Neutrophil (primary cell): ENCODE data around the gene RWDD2A.

Experiments used
- H3K27ac ChIP-seq: fragments of 200-600 bp; sonication (generic); 2 replicates; pipeline ENCODE4 v1.5.1; 2016; ENCODE audit warnings: mild to moderate bottlenecking, moderate library complexity
- H3K27me3 ChIP-seq: fragments of 200-600 bp; sonication (generic); 2 replicates; pipeline ENCODE4 v1.6.0; 2016; ENCODE audit warnings: mild to moderate bottlenecking
- H3K36me3 ChIP-seq: fragments of 200-600 bp; sonication (generic); 2 replicates; pipeline ENCODE4 v1.5.1; 2017
- H3K4me1 ChIP-seq, 2 experiments: fragments of 200-600 bp in 1 of 2; sonication (generic) in 1 of 2; 1 replicate in 1 of 2; 2 replicates in 1 of 2; pipeline versions ENCODE4 v1.5.1 to v1.6.1; 2013 to 2016; ENCODE audit warnings: low read depth in 1 of 2, low read length in 1 of 2, mild to moderate bottlenecking in 1 of 2, moderate library complexity in 1 of 2; ENCODE audit not compliant: control insufficient read depth in 1 of 2, insufficient read depth in 1 of 2
- H3K4me3 ChIP-seq, 2 experiments: fragments of 200-600 bp in 1 of 2; sonication (generic) in 1 of 2; 1 replicate in 1 of 2; 2 replicates in 1 of 2; pipeline ENCODE4 v1.5.1; 2013 to 2016; ENCODE audit warnings: low read depth in 1 of 2, low read length in 1 of 2, mild to moderate bottlenecking in 1 of 2, moderate library complexity in 1 of 2
- H3K9me3 ChIP-seq: fragments of 200-600 bp; sonication (generic); 2 replicates; pipeline ENCODE4 v1.5.1; 2016
- CTCF ChIP-seq: fragments of 200-600 bp; sonication (generic); IDR thresholded peaks from 2 replicates; pipeline ENCODE4 v1.5.1; 2016; ENCODE audit warnings: antibody characterized with exemption

Gene RWDD2A

GRCh38 chr6:83192871-83193746, at the start of gene RWDD2A, which contains the start of gene PGM3:
TSS of gene RWDD2A (plus strand) at chr6:83193357. CDS start at chr6:83194452, 1,095 bp downstream.
TSS of gene PGM3 (minus strand) at chr6:83193265. CDS start at chr6:83191012, 2,253 bp downstream.
- TF ChIP-seq CTCF, result peak; percentile 37
- no peaks in the 10 kb centered on the region for H3K36me3 ChIP-seq
- H3K27ac ChIP-seq, result peak within 1 kb of the TSS; percentile 45
- H3K9me3 ChIP-seq, result no peaks in the 10 kb centered on the region
- peak within 1 kb of the TSS; percentile 83 to 86 for H3K4me3 ChIP-seq
- peaks cover 14 to 17% of the 10 kb centered on the region in 2 experiments for H3K4me1 ChIP-seq
- peaks cover 30% of the 10 kb centered on the region for H3K27me3 ChIP-seq

DNA sequence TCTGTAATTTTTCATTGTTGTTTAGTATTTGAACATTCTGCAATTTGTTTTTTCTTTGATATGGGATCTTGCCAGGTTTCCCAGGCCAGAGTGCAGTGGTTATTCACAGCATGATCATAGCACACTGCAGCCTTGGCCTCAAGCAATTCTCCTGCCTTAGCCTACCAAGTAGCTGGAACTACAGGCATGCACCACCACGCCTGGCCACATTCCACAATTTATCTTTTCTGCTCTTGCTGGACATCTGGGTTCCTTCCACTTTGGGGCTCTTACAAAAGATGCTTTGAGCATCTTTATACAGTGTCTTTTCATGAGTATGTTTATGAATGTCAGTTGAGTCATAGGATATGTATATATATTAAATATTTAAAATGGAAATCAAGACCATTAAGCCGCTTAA, 42.0 kb upstream of the RWDD2A start:
- Histone ChIP-seq H3K27ac (no peak overlapping the region), H3K4me1 (no peaks in the 10 kb centered on the region), H3K9me3 (no peaks in the 10 kb centered on the region), H3K4me3 (no peak overlapping the region), H3K27me3 (no peaks in the 10 kb centered on the region), H3K36me3 (peaks cover 67% of the 10 kb centered on the region)
- TF ChIP-seq CTCF, result no peak

- Histone ChIP-seq H3K27ac (no peak overlapping the region), H3K9me3 (no peaks in the 10 kb centered on the region), H3K4me1 (no peaks in the 10 kb centered on the region), H3K4me3 (no peak overlapping the region), H3K27me3 (no peaks in the 10 kb centered on the region), H3K36me3 (peaks cover 69% of the 10 kb centered on the region)
- TF ChIP-seq CTCF, result no peak
Measured at GRCh38 chr6:83152913-83153312, 40.2 kb upstream of the RWDD2A start.

DNA sequence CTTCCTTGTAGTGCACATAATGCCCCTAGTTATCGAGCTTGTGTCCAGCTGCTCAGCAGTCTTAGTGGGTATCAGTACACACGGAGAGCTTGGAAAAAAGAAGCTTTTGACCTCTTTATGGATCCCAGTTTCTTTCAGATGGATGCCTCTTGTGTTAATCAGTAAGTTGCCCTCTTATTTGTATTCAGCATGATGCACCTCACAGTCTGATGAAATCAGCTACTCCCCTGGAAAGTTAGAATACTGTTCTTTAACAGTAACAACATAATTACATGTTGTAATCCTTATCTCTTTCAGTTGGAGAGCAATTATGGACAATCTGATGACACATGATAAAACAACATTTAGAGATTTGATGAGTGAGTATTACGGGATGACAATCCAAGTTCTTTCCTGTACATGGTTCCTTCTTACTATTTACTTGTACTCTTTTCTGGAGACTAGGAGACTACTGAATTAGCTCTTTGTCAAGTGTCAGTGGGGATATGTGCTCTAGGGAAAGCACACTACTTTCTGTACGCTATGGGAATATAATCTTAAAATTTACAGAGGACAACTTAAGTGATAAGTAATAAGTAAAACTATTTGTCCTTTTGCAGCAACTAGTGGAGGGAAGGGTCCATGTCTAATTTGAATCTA, 39.2 kb upstream of the RWDD2A start:
- H3K27ac ChIP-seq, result no peak overlapping the region
- no peaks in the 10 kb centered on the region for H3K4me1 ChIP-seq
- peaks cover 80% of the 10 kb centered on the region for H3K36me3 ChIP-seq
- H3K4me3 ChIP-seq, result no peak overlapping the region
- TF ChIP-seq CTCF, result no peak
- H3K9me3 ChIP-seq, result no peaks in the 10 kb centered on the region
- no peaks in the 10 kb centered on the region for H3K27me3 ChIP-seq

DNA sequence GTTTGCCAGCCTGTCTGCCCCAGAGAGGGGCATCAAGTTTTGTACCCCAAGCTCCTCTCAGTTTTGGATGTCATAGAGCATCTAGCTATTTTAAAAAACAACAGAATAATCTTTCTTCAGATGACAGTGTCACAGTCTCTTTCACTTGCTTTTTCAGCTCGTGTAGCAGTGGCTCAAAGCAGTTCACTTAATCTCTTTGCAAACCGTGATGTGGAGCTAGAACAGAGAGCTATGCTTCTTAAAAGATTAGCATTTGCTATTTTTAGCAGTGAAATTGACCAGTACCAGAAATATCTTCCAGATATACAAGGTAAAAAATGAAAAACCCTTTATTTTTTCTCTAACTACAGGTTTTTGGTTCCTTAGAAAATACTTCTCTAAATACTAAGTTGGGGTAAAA, 37.4 kb upstream of the RWDD2A start:
- H3K4me3 ChIP-seq, result no peak overlapping the region
- TF ChIP-seq CTCF, result no peak
- no peaks in the 10 kb centered on the region for H3K9me3 ChIP-seq
- peaks cover 87% of the 10 kb centered on the region for H3K36me3 ChIP-seq
- H3K27me3 ChIP-seq, result no peaks in the 10 kb centered on the region
- no peak overlapping the region for H3K27ac ChIP-seq
- no peaks in the 10 kb centered on the region for H3K4me1 ChIP-seq
